Fibroblast of mammary gland (primary cell): ENCODE data around the gene CADM1.
A peak's percentile ranks its signal among the peaks of the same experiment; 100 is the strongest.

Experiments used
- DNase-seq: peaks from one replicate; pipeline ENCODE4 v3.0.0-alpha.2; 2010; ENCODE audit warnings: low read depth
- H3K4me3 ChIP-seq: 2 replicates; pipeline ENCODE4 v1.5.1; 2011; ENCODE audit warnings: low read depth, mild to moderate bottlenecking, low read length, moderate library complexity; ENCODE audit not compliant: control insufficient read depth
- CTCF ChIP-seq: conservative IDR thresholded peaks from 2 replicates; pipeline ENCODE4 v1.5.1; 2011; ENCODE audit warnings: low read depth, low read length, inconsistent platforms; ENCODE audit not compliant: control insufficient read depth, insufficient read depth

CADM1 gene

GRCh38 chr11:115202074-115202473 is 302.1 kb downstream of the CADM1 start:
- no peak overlapping the region for H3K4me3 ChIP-seq
- no peak for DNase-seq
- no peak for TF ChIP-seq CTCF

- no peak overlapping the region for H3K4me3 ChIP-seq
- peak; percentile 0 for DNase-seq
- no peak for TF ChIP-seq CTCF
Observed at GRCh38 chr11:115201111-115201792, 303.0 kb downstream of the CADM1 start.

- H3K4me3 ChIP-seq = no peak overlapping the region
- no peak for DNase-seq
- TF ChIP-seq CTCF = no peak
Observed at GRCh38 chr11:115199481-115200069, 304.6 kb downstream of the CADM1 start.

GRCh38 chr11:115198321-115198741 is 305.9 kb downstream of the CADM1 start:
- no peak for TF ChIP-seq CTCF
- no peak for DNase-seq
- H3K4me3 ChIP-seq = no peak overlapping the region

GRCh38 chr11:115197433-115197832 is 306.8 kb downstream of the CADM1 start:
- no peak for TF ChIP-seq CTCF
- DNase-seq = no peak
- no peak overlapping the region for H3K4me3 ChIP-seq

- no peak for DNase-seq
- H3K4me3 ChIP-seq = no peak overlapping the region
- TF ChIP-seq CTCF = no peak
Observed at GRCh38 chr11:115197031-115197430, 307.2 kb downstream of the CADM1 start.
